Neural cell (in vitro differentiated cells): ENCODE measurements around the gene SLF2. TPM values are rescaled to one million over a fixed set of nuclear protein-coding genes. Genes with fewer than 3 reads are reported as not detected.

Experiments
- H2AFZ ChIP-seq: fragments of 200-600, 300-800 bp; sonication (generic), shearing (Covaris generic); 2 replicates; pipeline ENCODE4 v1.6.0; 2014; ENCODE audit warnings: low read depth, mild to moderate bottlenecking, antibody characterized with exemption, low read length, moderate library complexity
- H3F3A ChIP-seq: fragments of 200-600 bp; shearing (Covaris generic); 2 replicates; pipeline ENCODE4 v1.6.1; 2016; ENCODE audit warnings: mild to moderate bottlenecking, moderate library complexity, mixed read lengths, antibody characterized with exemption, low read length; ENCODE audit not compliant: insufficient read depth, poor library complexity, severe bottlenecking
- H3K27ac ChIP-seq: fragments of 200-600, 300-800 bp; sonication (generic), shearing (Covaris generic); 2 replicates; pipeline ENCODE4 v1.5.1; 2014; ENCODE audit warnings: mild to moderate bottlenecking, low read length, moderate library complexity
- H3K27me3 ChIP-seq: fragments of 300-800, 200-600 bp; sonication (generic), shearing (Covaris generic); 2 replicates; pipeline ENCODE4 v1.6.0; 2014; ENCODE audit warnings: mild to moderate bottlenecking, low read depth, low read length, moderate library complexity; ENCODE audit not compliant: insufficient read depth
- H3K36me3 ChIP-seq: fragments of 300-800, 200-600 bp; sonication (generic), shearing (Covaris generic); 2 replicates; pipeline ENCODE4 v1.5.1; 2014; ENCODE audit warnings: mild to moderate bottlenecking, antibody characterized with exemption, low read length, moderate library complexity; ENCODE audit not compliant: insufficient read depth
- H3K4me2 ChIP-seq: fragments of 300-800, 200-600 bp; sonication (generic), shearing (Covaris generic); 2 replicates; pipeline ENCODE4 v1.6.0; 2014; ENCODE audit warnings: mild to moderate bottlenecking, low read length
- H3K4me3 ChIP-seq: fragments of 300-800, 200-600 bp; sonication (generic), shearing (Covaris generic); 2 replicates; pipeline ENCODE4 v1.5.1; 2014; ENCODE audit warnings: mild to moderate bottlenecking, low read length, moderate library complexity
- H3K79me2 ChIP-seq: fragments of 200-600 bp; shearing (Covaris generic); replicated peaks from 2 replicates; pipeline ENCODE4 v1.6.0; 2014; ENCODE audit warnings: mild to moderate bottlenecking, low read length, moderate library complexity; ENCODE audit not compliant: insufficient read depth
- H3K9ac ChIP-seq: fragments of 300-800, 200-600 bp; sonication (generic), shearing (Covaris generic); 2 replicates; pipeline ENCODE4 v1.6.1; 2016; ENCODE audit warnings: mild to moderate bottlenecking, low read length, mixed read lengths
- H3K9me2 ChIP-seq: fragments of 200-600 bp; shearing (Covaris generic); 2 replicates; pipeline ENCODE4 v1.6.1; 2016; ENCODE audit warnings: mild to moderate bottlenecking, low read length, mixed read lengths; ENCODE audit not compliant: insufficient read depth
- H3K9me3 ChIP-seq: fragments of 200-600, 300-800 bp; sonication (generic), shearing (Covaris generic); 2 replicates; pipeline ENCODE4 v1.6.1; 2016; ENCODE audit warnings: mild to moderate bottlenecking, mixed run types, low read length, moderate library complexity, mixed read lengths
- H4K20me1 ChIP-seq: fragments of 200-600 bp; shearing (Covaris generic); 2 replicates; pipeline ENCODE4 v1.6.1; 2016; ENCODE audit warnings: mild to moderate bottlenecking, mixed run types; ENCODE audit not compliant: insufficient read depth
- EP300 ChIP-seq: fragments of 450-650 bp; conservative IDR thresholded peaks from 2 replicates; pipeline ENCODE4 v1.6.1; 2014; ENCODE audit warnings: antibody characterized with exemption, mild to moderate bottlenecking, moderate library complexity; ENCODE audit not compliant: poor library complexity, severe bottlenecking
- EZH2 ChIP-seq: fragments of 200-600, 300-800 bp; shearing (Covaris generic), sonication (generic); IDR thresholded peaks from 2 replicates; pipeline ENCODE4 v1.6.1; 2014; ENCODE audit warnings: antibody characterized with exemption, low read length, borderline replicate concordance, mild to moderate bottlenecking; ENCODE audit not compliant: insufficient read depth, poor library complexity, severe bottlenecking
- MXI1 ChIP-seq: fragments of 450-650 bp; conservative IDR thresholded peaks from 2 replicates; pipeline ENCODE4 v1.6.1; 2014; ENCODE audit warnings: antibody characterized with exemption, mild to moderate bottlenecking; ENCODE audit not compliant: poor library complexity, severe bottlenecking
- POLR2AphosphoS5 ChIP-seq: IDR thresholded peaks from 2 replicates; pipeline ENCODE4 v1.6.1; 2012
- RAD21 ChIP-seq: fragments of 450-650 bp; conservative IDR thresholded peaks from 2 replicates; pipeline ENCODE4 v1.6.1; 2014; ENCODE audit warnings: antibody characterized with exemption, mild to moderate bottlenecking, moderate library complexity
- SMC3 ChIP-seq: fragments of 450-650 bp; conservative IDR thresholded peaks from 2 replicates; pipeline ENCODE4 v1.6.1; 2014; ENCODE audit warnings: antibody characterized with exemption, mild to moderate bottlenecking, moderate library complexity; ENCODE audit not compliant: poor library complexity
- TAF1 ChIP-seq: IDR thresholded peaks from 2 replicates; pipeline ENCODE4 v1.6.1; 2012; ENCODE audit warnings: low read depth
- polyA plus RNA-seq: library from polyadenylated mRNA; depleted of rRNA; stranded (reverse); fragments of >200 nt; gene quantifications from 2 replicates; pipeline ENCODE4 v1.2.3, GENCODE V29; 2014
- TF ChIP-seq, protein P1 (sequence below): IDR thresholded peaks from 2 replicates; pipeline ENCODE4 v1.6.1; 2012; ENCODE audit warnings: borderline replicate concordance
- TF ChIP-seq, protein P2 (sequence below): fragments of 450-650 bp; IDR thresholded peaks from 2 replicates; pipeline ENCODE4 v1.5.1; 2014; ENCODE audit warnings: antibody characterized with exemption, mild to moderate bottlenecking, moderate library complexity; ENCODE audit not compliant: poor library complexity, severe bottlenecking

SLF2 gene
- polyA plus RNA-seq, 1 donor from 2014 or later, result 43.0 TPM

DNA sequence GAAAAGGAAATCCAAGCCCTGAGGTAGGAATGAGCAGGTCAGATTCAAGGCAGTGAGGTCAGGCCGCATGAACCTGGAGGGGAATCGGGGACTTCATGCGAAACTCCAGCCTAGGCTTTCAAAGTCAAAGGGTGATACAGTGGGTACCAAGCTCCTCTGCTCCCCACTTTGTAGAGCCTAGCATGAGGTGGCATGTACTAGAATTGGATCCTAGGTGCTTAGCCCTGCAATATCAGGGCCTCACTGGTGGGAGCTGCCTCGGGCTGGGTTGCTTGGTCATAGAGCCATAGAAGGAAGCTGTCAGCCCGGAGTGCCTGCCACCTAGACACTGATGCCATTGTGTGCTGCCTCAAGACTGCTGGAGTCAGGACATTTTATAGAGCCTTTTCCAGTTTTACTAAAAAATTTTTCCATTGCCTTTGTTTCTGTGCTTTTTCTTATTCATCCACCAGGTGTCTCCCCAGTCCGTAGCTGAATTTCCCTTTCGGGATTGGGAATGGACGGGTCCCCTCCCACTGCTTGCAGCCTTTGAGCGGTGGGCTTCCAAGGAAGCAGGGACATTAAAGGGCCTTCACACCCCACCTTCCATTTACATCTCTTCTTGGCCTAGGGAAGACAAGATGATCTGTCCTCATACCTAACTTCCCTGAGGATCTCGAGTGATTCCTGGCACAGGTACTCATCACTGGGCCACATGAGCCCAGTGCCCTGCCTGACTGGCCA, 81.4 kb downstream of the SLF2 start:
- H3K9me2 ChIP-seq, result no peaks in the 10 kb centered on the region
- peak overlapping the region; percentile 30 for H3K9ac ChIP-seq
- TF ChIP-seq EZH2 (no peak), EP300 (no peak), RAD21 (peak; percentile 81), TAF1 (no peak), SMC3 (peak; percentile 84), MXI1 (no peak), POLR2AphosphoS5 (no peak)
- TF ChIP-seq, protein P1, sequence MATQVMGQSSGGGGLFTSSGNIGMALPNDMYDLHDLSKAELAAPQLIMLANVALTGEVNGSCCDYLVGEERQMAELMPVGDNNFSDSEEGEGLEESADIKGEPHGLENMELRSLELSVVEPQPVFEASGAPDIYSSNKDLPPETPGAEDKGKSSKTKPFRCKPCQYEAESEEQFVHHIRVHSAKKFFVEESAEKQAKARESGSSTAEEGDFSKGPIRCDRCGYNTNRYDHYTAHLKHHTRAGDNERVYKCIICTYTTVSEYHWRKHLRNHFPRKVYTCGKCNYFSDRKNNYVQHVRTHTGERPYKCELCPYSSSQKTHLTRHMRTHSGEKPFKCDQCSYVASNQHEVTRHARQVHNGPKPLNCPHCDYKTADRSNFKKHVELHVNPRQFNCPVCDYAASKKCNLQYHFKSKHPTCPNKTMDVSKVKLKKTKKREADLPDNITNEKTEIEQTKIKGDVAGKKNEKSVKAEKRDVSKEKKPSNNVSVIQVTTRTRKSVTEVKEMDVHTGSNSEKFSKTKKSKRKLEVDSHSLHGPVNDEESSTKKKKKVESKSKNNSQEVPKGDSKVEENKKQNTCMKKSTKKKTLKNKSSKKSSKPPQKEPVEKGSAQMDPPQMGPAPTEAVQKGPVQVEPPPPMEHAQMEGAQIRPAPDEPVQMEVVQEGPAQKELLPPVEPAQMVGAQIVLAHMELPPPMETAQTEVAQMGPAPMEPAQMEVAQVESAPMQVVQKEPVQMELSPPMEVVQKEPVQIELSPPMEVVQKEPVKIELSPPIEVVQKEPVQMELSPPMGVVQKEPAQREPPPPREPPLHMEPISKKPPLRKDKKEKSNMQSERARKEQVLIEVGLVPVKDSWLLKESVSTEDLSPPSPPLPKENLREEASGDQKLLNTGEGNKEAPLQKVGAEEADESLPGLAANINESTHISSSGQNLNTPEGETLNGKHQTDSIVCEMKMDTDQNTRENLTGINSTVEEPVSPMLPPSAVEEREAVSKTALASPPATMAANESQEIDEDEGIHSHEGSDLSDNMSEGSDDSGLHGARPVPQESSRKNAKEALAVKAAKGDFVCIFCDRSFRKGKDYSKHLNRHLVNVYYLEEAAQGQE, result no peak
- TF ChIP-seq, protein P2, sequence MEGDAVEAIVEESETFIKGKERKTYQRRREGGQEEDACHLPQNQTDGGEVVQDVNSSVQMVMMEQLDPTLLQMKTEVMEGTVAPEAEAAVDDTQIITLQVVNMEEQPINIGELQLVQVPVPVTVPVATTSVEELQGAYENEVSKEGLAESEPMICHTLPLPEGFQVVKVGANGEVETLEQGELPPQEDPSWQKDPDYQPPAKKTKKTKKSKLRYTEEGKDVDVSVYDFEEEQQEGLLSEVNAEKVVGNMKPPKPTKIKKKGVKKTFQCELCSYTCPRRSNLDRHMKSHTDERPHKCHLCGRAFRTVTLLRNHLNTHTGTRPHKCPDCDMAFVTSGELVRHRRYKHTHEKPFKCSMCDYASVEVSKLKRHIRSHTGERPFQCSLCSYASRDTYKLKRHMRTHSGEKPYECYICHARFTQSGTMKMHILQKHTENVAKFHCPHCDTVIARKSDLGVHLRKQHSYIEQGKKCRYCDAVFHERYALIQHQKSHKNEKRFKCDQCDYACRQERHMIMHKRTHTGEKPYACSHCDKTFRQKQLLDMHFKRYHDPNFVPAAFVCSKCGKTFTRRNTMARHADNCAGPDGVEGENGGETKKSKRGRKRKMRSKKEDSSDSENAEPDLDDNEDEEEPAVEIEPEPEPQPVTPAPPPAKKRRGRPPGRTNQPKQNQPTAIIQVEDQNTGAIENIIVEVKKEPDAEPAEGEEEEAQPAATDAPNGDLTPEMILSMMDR, result peak; percentile 85
- H3F3A ChIP-seq, result no peaks in the 10 kb centered on the region
- H3K36me3 ChIP-seq, result no peaks in the 10 kb centered on the region
- no peaks in the 10 kb centered on the region for H3K79me2 ChIP-seq
- no peak overlapping the region for H3K4me3 ChIP-seq
- no peaks in the 10 kb centered on the region for H3K9me3 ChIP-seq
- H2AFZ ChIP-seq, result no peak overlapping the region
- no peaks in the 10 kb centered on the region for H4K20me1 ChIP-seq
- H3K27me3 ChIP-seq, result peaks cover 10% of the 10 kb centered on the region
- no peak overlapping the region for H3K27ac ChIP-seq
- H3K4me2 ChIP-seq, result no peak overlapping the region

DNA sequence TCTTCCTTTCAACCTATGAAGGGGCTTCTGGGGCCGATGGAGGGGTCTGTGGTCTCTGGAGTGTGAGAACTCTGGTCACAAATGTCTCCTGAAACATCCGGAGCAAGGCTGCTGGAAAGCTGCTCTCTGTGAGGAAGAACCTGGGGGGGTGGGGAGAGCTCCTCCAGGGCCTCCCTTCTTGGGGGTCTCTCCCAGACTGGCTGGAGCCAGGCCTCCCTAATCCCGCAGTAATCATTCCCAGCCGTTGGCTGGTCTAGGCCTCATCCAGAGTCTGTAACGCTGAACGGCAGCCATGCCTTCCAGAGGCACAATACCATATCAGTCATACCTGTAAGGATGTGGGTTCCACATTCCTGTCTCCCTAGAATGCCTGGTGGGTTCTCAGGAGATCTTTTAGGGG, 82.4 kb downstream of the SLF2 start:
- peaks cover 4% of the 10 kb centered on the region for H3K79me2 ChIP-seq
- H4K20me1 ChIP-seq, result no peaks in the 10 kb centered on the region
- no peaks in the 10 kb centered on the region for H3K9me3 ChIP-seq
- no peak overlapping the region for H3K27ac ChIP-seq
- no peak overlapping the region for H2AFZ ChIP-seq
- no peaks in the 10 kb centered on the region for H3K9me2 ChIP-seq
- no peaks in the 10 kb centered on the region for H3F3A ChIP-seq
- peaks cover 10% of the 10 kb centered on the region for H3K27me3 ChIP-seq
- no peak overlapping the region for H3K9ac ChIP-seq
- no peak overlapping the region for H3K4me3 ChIP-seq
- no peaks in the 10 kb centered on the region for H3K36me3 ChIP-seq
- no peak overlapping the region for H3K4me2 ChIP-seq
- TF ChIP-seq TAF1 (no peak), EP300 (no peak), SMC3 (no peak), MXI1 (no peak), RAD21 (no peak), POLR2AphosphoS5 (no peak), EZH2 (no peak)
- TF ChIP-seq, protein P2, result no peak
- TF ChIP-seq, protein P1, result no peak
